Astrocyte (in vitro differentiated cells and primary cell): ENCODE results near the gene NGB.

Experiments used
- CTCF ChIP-seq: IDR thresholded peaks from 2 replicates; pipeline ENCODE4 v1.5.1; 2011; ENCODE audit warnings: low read depth, mild to moderate bottlenecking, inconsistent platforms, low read length, moderate library complexity; ENCODE audit not compliant: insufficient read depth
- EZH2 ChIP-seq: IDR thresholded peaks from 2 replicates; pipeline ENCODE4 v1.6.1; 2012; ENCODE audit warnings: mild to moderate bottlenecking, low read length, inconsistent platforms; ENCODE audit not compliant: insufficient read depth

GRCh38 chr14:77303417-77304156 is 32.6 kb upstream of the NGB start:
- no peak for TF ChIP-seq CTCF
- no peak for TF ChIP-seq EZH2
